Fibroblast of skin of scalp (primary cell): ENCODE results near the gene HRAS.

Experiments
- DNase-seq: peaks from one replicate; pipeline ENCODE4 v3.0.0-alpha.2; 2013

The HRAS gene

DNA sequence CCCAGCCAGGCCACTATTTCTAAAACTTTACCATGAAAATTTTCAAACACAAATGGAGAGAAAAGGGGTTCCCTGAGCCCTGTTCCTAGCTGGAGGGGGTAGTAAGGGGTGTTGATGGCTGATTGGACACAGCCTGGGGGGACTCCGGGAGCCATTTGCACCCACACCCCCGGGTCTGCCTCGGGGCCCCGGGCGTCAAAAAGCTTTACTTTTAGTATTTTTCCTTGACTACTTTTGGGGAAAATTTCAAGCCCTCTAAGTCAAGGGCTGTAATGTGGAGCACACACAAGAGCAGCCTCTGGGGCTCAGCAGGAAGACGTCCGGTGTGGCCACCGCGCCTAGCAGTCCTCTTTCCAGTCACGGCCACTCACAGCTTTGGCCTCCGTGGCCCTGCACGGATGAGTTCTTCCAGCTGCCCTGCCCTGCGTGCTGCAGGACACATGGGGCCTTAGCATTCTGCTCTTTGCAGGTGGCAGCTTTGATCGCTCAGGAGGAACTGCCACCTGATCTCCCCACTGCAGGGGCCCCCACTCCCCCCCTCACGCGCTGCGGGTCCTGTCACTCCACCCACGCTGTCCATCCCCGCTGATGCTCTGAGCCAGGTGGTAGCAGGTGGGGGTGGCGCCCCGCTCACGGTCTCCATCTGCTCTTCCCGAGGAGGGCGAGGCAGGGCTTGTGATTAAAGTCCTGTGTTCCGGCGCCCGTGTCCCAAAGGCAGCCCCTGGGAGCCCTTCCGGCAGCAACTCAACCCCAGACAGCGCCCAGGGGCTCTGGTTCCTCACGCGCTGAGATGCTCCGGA is 42.7 kb downstream of the HRAS start:
- no peak for DNase-seq

DNA sequence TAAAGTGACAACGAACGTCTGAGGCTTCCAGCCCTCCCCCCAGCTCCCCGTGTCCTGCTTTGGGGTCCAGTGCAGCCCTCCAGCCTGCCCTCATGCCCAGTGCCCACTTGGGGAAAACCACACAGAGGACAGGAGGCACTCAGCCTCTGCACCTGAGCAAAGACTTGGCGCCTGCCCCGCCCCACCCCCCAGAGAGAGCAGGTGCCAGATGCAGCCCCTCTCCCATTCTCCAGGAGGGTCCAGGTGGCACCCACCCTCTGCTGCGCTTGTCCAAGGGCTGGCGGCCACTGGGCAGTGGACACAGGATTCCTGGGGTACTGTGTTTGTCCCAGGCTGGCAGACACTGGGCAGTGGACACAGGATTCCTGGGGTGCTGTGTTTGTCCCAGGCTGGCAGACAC is 44.0 kb downstream of the HRAS start:
- no peak for DNase-seq

DNA sequence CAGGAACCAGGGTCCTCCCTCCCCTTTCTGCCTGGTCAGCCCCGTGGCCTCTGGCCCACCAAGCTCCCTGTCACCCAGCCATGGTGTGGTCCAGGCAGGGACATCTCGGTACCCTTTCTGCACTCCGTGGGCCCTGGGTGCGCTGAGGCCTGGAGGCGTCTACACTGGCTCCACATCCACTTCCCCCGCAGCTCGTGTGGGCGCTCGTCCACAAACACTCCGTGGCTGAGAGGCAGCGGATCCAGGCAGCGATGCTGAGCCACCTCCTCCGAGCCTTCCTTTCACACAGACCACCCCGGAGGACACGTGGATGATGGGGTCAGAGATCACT is 44.5 kb downstream of the HRAS start:
- DNase-seq, result no peak

DNA sequence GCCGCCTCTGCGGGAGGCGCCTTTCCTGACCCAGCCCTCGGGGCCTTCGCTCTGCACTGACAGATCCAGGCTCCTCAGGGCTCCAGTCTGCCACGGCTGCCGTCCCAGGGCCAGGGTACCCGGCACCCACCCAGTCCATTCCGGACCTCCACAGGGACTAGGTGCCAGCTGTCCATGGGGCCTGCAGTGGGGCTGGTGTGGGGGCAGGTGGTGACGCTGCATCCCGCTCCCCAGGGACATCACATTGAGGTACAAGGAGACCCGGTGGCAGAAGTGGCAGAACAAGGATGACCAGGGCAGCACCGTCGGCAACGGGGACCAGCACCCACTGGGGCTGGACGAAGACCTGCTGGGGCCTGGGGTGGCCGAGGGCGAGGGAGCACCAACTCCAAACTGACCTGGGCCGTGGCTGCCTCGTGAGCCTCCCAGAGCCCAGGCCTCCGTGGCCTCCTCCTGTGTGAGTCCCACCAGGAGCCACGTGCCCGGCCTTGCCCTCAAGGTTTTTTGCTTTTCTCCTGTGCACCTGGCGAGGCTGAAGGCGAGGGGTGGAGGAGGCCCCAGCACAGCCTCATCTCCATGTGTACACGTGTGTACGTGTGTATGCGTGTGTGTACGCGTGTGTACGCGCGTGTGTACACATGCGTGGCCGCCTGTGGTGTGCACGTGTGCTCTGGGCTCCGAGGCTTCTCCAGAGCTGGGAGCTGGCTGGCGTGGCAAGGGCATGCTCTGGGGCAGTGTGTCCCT is 45.0 kb downstream of the HRAS start:
- no peak for DNase-seq

DNA sequence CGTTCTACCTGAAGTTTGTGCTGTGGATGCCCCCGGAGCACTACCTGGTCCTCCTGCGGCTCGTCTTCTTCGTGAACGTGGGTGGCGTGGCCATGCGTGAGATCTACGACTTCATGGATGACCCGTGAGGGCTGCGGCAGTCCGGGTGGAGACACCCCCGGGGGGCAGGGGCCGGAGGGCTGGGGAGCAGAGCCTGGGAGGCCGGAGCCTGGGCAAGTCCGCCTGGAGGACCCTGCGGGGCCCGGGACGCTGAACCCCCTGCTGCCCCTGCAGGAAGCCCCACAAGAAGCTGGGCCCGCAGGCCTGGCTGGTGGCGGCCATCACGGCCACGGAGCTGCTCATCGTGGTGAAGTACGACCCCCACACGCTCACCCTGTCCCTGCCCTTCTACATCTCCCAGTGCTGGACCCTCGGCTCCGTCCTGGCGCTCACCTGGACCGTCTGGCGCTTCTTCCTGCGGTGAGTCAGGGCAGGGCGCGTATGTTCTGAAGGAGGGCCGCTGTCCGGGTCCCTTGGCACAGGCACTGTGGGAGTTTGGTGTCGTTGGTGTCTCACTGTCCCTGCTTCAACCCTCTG is 45.7 kb downstream of the HRAS start:
- no peak for DNase-seq

DNA sequence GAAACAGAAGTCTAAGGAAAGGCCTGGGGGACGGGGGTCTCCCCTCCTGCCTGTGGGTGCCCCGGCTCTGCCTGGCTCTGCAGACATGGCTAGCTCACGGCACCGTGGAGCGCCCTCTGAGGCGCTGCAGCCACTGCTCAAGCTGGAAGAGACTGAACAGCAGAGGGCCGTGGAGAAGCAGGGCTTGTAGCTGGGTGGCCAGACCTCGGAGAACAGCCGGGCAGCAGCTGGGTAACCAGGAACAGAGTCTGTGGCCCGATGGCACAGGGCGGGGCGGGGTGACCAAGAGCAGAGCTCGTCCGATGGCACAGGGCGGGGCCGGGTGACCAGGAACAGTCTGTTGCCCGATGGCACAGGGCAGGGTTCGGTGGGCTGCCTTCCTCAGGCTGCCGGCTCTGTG is 46.4 kb downstream of the HRAS start:
- no peak for DNase-seq

DNA sequence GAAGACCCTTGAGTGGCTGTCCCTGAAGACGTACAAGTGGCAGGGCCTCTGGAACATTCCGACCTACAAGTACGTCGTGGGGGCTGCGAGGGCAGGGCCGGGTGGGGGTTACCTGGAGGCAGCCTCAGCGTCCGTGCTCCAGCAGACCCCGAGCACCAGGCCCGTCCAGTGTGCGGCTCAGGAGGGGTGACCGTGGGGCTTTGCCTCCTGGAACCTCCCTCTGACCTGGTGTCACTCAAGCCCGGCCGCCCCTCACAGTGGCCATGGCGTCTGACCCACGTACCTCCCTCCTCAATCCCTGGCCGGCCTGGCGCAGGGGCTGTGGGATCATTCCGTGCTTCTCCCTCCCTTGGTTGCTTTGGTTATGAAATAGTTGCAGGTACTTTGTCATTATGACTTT is 46.8 kb downstream of the HRAS start:
- DNase-seq, result no peak

DNA sequence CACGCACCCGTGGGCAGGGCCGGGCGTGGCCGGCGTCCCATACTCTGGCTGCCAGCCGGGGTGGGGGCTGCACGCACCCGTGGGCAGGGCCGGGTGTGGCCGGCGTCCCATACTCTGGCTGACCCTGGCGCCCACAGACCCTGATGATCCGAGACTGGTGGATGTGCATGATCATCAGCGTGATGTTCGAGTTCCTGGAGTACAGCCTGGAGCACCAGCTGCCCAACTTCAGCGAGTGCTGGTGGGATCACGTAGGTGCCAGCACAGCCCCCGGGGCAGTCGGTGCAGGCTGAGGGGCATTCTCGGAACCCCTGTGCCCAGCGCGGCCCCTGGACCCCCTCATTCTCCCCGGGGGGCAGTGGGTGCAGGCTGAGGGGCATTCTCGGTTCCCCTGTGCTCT is 47.3 kb downstream of the HRAS start:
- no peak for DNase-seq

DNA sequence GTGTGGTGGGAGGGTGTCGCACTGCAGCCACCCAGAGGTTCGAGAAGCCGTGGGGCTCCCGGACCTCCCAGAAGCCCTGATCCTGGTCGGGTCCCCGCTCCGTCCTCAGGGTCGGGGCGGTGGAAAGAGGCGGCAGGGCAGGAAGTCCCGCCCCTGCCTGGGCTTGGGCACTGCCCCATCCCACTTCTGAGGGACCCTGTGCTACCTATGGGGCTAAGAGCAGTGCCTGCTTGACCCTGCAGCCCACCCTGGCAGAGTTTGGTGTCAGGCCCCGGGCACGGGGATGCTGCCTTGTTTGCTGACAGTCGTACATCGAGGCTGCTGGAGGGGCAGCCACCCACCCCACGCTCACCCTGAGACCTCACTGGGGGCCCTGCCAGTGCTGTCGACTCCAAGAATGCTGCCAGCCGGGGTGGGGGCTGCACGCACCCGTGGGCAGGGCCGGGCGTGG is 47.8 kb downstream of the HRAS start:
- DNase-seq, result no peak

DNA sequence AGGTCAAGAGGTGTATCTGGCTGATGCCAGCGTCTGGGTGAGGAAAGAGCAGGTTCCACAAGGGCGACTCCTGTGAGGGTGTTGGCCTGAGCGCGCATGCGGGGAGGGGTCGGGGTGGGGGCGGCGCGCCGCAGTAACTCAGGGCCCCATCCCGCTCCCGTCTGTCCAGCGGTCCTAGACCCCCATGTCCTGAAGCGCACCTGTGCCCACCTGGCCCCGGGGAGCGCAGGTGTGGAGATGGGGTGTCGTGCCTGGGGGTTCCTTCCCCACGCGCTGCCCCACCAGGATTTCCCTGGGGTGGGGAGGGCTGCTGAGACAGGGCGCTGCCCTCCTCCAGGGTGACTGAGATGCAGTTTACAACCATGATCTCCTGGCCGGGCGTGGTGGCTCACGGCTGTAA is 49.2 kb downstream of the HRAS start:
- DNase-seq, result no peak

DNA sequence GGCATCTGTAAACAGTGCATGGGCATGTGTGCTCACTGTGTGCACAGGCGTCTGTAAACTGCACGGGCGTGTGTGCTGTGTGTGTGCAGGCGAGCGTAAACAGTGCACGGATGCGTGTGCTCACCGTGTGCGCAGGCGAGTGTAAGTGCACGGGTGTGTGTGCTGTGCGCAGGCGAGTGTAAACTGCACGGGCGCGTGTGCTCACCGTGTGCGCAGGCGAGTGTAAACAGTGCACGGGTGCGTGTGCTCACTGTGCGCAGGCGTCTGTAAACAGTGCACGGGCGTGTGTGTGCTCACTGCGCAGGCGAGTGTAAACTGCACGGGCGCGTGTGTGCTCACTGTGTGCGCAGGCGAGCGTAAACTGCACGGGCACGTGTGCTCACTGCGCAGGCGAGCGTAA is 50.8 kb downstream of the HRAS start:
- DNase-seq, result no peak
